ENCODE results near the gene HTT.

GRCh38 chr4:3168029-3168428, 93.5 kb downstream of the HTT start:
- TF ChIP-seq ZBTB33 (IDR thresholded peaks at IDR 0.05), result no peak
- TF ChIP-seq CTCF (IDR thresholded peaks at IDR 0.05; ENCODE audit: low read depth, low read length, missing input control), result no peak
- TF ChIP-seq SP1 (IDR thresholded peaks at IDR 0.05), result no peak
- no peak for TF ChIP-seq FOXA1 (IDR thresholded peaks at IDR 0.05)
- no peak for TF ChIP-seq REST (IDR thresholded peaks at IDR 0.05)
- no peak for TF ChIP-seq TAF1 (conservative IDR thresholded peaks at IDR 0.05)
- no peak for TF ChIP-seq JUND (IDR thresholded peaks at IDR 0.05)
- TF ChIP-seq RAD21 (IDR thresholded peaks at IDR 0.05), result no peak
- no peak for TF ChIP-seq EGR1 (IDR thresholded peaks at IDR 0.05; ENCODE audit: low read depth in 2 of 2)
- no peak for TF ChIP-seq MAX (IDR thresholded peaks at IDR 0.05)
